Measurements from ENCODE around the gene TOMM20.

The TOMM20 gene

DNA sequence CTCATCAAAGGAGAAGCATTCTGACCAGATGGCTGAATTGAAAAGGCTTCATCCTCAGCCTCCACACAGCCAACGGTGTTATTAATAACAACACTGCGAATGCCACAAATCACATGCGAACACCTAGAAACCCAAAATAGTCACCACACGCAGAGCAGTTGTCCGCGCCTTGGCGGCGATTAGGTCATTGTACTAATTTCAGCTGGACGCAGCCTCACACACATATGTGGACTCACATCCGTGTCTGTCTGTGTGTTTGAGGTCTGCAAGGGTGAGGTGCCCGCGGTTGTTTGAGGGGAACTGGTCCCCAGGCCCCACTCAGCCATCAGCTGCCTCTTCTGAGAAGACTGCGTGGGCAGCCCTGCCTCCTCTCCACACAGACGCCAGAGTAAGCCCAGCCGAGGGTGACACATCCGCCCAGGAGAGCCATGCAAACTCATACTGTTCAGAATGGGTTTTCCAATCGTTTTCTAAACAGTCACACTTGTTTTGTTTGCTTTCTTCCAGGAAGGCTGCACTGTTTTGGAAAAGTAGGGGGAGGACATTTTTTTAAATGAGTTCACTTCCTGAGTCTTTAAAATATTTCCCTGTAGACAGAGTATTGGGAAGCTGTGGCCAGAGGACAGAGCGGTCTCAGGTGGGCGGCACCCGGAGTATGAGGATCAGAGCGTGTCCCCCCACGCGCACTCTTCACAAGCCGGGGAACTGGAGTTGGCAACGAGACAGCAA lies 53.4 kb downstream of the TOMM20 start:
- Histone ChIP-seq H3K4me2 (ENCODE audit: low read depth, low read length, poor library complexity, severe bottlenecking) (peak overlapping the region; percentile 71), H3K27ac (ENCODE audit: low read depth, low read length) (peak overlapping the region; percentile 97), H3K9me2 (replicated peaks; ENCODE audit: insufficient read depth, low read length) (no peaks in the 10 kb centered on the region), H2AFZ (ENCODE audit: low read depth, low read length, severe bottlenecking) (peak overlapping the region; percentile 50), H4K20me1 (ENCODE audit: low read depth, low read length) (no peaks in the 10 kb centered on the region), H3K9me3 (ENCODE audit: insufficient read depth, low read length) (no peaks in the 10 kb centered on the region), H3K4me3 (ENCODE audit: insufficient read depth, low read length, poor library complexity, severe bottlenecking) (peak overlapping the region; percentile 29), H3K9ac (ENCODE audit: low read length) (peak overlapping the region; percentile 62), H3K36me3 (ENCODE audit: low read length) (no peaks in the 10 kb centered on the region), H3K79me2 (ENCODE audit: insufficient read depth, low read length) (no peaks in the 10 kb centered on the region), H3K27me3 (ENCODE audit: low read length) (no peaks in the 10 kb centered on the region), H3F3A (ENCODE audit: insufficient read depth) (peaks cover 42% of the 10 kb centered on the region)
- no peak for TF ChIP-seq EZH2phosphoT487 (conservative IDR thresholded peaks at IDR 0.05; ENCODE audit: low read length)
- TF ChIP-seq, protein P1, sequence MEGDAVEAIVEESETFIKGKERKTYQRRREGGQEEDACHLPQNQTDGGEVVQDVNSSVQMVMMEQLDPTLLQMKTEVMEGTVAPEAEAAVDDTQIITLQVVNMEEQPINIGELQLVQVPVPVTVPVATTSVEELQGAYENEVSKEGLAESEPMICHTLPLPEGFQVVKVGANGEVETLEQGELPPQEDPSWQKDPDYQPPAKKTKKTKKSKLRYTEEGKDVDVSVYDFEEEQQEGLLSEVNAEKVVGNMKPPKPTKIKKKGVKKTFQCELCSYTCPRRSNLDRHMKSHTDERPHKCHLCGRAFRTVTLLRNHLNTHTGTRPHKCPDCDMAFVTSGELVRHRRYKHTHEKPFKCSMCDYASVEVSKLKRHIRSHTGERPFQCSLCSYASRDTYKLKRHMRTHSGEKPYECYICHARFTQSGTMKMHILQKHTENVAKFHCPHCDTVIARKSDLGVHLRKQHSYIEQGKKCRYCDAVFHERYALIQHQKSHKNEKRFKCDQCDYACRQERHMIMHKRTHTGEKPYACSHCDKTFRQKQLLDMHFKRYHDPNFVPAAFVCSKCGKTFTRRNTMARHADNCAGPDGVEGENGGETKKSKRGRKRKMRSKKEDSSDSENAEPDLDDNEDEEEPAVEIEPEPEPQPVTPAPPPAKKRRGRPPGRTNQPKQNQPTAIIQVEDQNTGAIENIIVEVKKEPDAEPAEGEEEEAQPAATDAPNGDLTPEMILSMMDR (IDR thresholded peaks at IDR 0.05; ENCODE audit: insufficient read depth, low read length, poor library complexity, severe bottlenecking) = no peak

- H3K9me2 ChIP-seq (replicated peaks; ENCODE audit: insufficient read depth, low read length) = no peaks in the 10 kb centered on the region
- peak overlapping the region; percentile 71 for H3K4me2 ChIP-seq (ENCODE audit: low read depth, low read length, poor library complexity, severe bottlenecking)
- H3K4me3 ChIP-seq (ENCODE audit: insufficient read depth, low read length, poor library complexity, severe bottlenecking) = peak overlapping the region; percentile 29
- peak overlapping the region; percentile 97 for H3K27ac ChIP-seq (ENCODE audit: low read depth, low read length)
- H3F3A ChIP-seq (ENCODE audit: insufficient read depth) = peaks cover 42% of the 10 kb centered on the region
- H3K27me3 ChIP-seq (ENCODE audit: low read length) = no peaks in the 10 kb centered on the region
- no peaks in the 10 kb centered on the region for H4K20me1 ChIP-seq (ENCODE audit: low read depth, low read length)
- H2AFZ ChIP-seq (ENCODE audit: low read depth, low read length, severe bottlenecking) = peak overlapping the region; percentile 50
- no peak for TF ChIP-seq EZH2phosphoT487 (conservative IDR thresholded peaks at IDR 0.05; ENCODE audit: low read length)
- TF ChIP-seq, protein P1 (IDR thresholded peaks at IDR 0.05; ENCODE audit: insufficient read depth, low read length, poor library complexity, severe bottlenecking) = no peak
- no peaks in the 10 kb centered on the region for H3K79me2 ChIP-seq (ENCODE audit: insufficient read depth, low read length)
- H3K36me3 ChIP-seq (ENCODE audit: low read length) = no peaks in the 10 kb centered on the region
- H3K9me3 ChIP-seq (ENCODE audit: insufficient read depth, low read length) = no peaks in the 10 kb centered on the region
- H3K9ac ChIP-seq (ENCODE audit: low read length) = peak overlapping the region; percentile 62
Observed at GRCh38 chr1:235074523-235075047, 54.1 kb downstream of the TOMM20 start.

- H3K9ac ChIP-seq (ENCODE audit: low read length) = peak overlapping the region; percentile 62
Observed at GRCh38 chr1:235073968-235074522, 54.6 kb downstream of the TOMM20 start.

More at GRCh38 chr1:235073968-235074522, 54.6 kb downstream of the TOMM20 start:
- Histone ChIP-seq H3K79me2 (ENCODE audit: insufficient read depth, low read length) (no peaks in the 10 kb centered on the region), H3F3A (ENCODE audit: insufficient read depth) (peaks cover 42% of the 10 kb centered on the region), H3K9me2 (replicated peaks; ENCODE audit: insufficient read depth, low read length) (no peaks in the 10 kb centered on the region), H3K27me3 (ENCODE audit: low read length) (no peaks in the 10 kb centered on the region), H3K4me3 (ENCODE audit: insufficient read depth, low read length, poor library complexity, severe bottlenecking) (no peak overlapping the region), H2AFZ (ENCODE audit: low read depth, low read length, severe bottlenecking) (peak overlapping the region; percentile 50), H3K4me2 (ENCODE audit: low read depth, low read length, poor library complexity, severe bottlenecking) (peak overlapping the region; percentile 71), H3K36me3 (ENCODE audit: low read length) (no peaks in the 10 kb centered on the region), H3K9me3 (ENCODE audit: insufficient read depth, low read length) (no peaks in the 10 kb centered on the region), H4K20me1 (ENCODE audit: low read depth, low read length) (no peaks in the 10 kb centered on the region), H3K27ac (ENCODE audit: low read depth, low read length) (peak overlapping the region; percentile 97)
- TF ChIP-seq, protein P1 (IDR thresholded peaks at IDR 0.05; ENCODE audit: insufficient read depth, low read length, poor library complexity, severe bottlenecking) = no peak
- no peak for TF ChIP-seq EZH2phosphoT487 (conservative IDR thresholded peaks at IDR 0.05; ENCODE audit: low read length)
